ENCODE measurements around the gene KIAA1217. TPM values are rescaled to one million over a fixed set of nuclear protein-coding genes. Genes with fewer than 3 reads are reported as not detected.

The KIAA1217 gene
- total and polyA plus RNA-seq, 2 of the 4 experiments (the other 2 are of a cell fraction) = 3.4 to 4.4 TPM

- Histone ChIP-seq H3K36me3 (ENCODE audit: control insufficient read depth, insufficient read depth, low read length) (no peaks in the 10 kb centered on the region), H3K4me2 (ENCODE audit: low read depth, low read length) (no peak overlapping the region), H2BK5ac (ENCODE audit: low read depth, low read length, poor library complexity, severe bottlenecking) (no peak overlapping the region), H3K4me3 (ENCODE audit: insufficient read depth, low read depth, low read length) (no peak overlapping the region), H2AFZ (replicated peaks; ENCODE audit: low read length, poor library complexity) (no peak overlapping the region), H3K56ac (ENCODE audit: extremely low read depth, insufficient read depth, low read length) (no peak overlapping the region), H2BK120ac (ENCODE audit: low read depth, low read length) (no peak overlapping the region), H3K79me1 (ENCODE audit: low read depth in 1 of 2, low read length in 2 of 2) (no peaks in the 10 kb centered on the region), H3K4ac (ENCODE audit: low read depth, low read length) (no peak overlapping the region), H4K5ac (ENCODE audit: low read depth, low read length) (no peak overlapping the region), H4K8ac (ENCODE audit: low read depth in 2 of 2, low read length in 2 of 2) (no peak overlapping the region), H3K4me1 (ENCODE audit: control insufficient read depth, insufficient read depth, low read length) (no peaks in the 10 kb centered on the region), H2BK15ac (ENCODE audit: low read depth, low read length) (no peak overlapping the region), H3K23ac (ENCODE audit: low read depth, low read length) (no peak overlapping the region), H3K9me3 (ENCODE audit: control insufficient read depth, insufficient read depth, low read length) (no peaks in the 10 kb centered on the region), H3K9ac (ENCODE audit: low read depth, low read length) (no peak overlapping the region), H4K20me1 (ENCODE audit: insufficient read depth, low read length) (no peaks in the 10 kb centered on the region), H2BK20ac (ENCODE audit: low read depth, low read length) (no peak overlapping the region), H3K27ac (ENCODE audit: insufficient read depth, low read length) (no peak overlapping the region), H3K18ac (ENCODE audit: low read depth, low read length) (no peak overlapping the region), H2AK9ac (replicated peaks; ENCODE audit: low read depth, low read length, poor library complexity) (no peak overlapping the region), H3K9me1 (ENCODE audit: insufficient read depth, low read length) (no peaks in the 10 kb centered on the region), H3K14ac (replicated peaks; ENCODE audit: low read depth, low read length) (no peak overlapping the region), H4K91ac (ENCODE audit: insufficient read depth, low read depth, low read length) (no peak overlapping the region), H2AK5ac (ENCODE audit: low read depth, low read length) (no peak overlapping the region), H3K27me3 (ENCODE audit: control insufficient read depth, insufficient read depth, low read length) (peaks cover 4% of the 10 kb centered on the region)
- intact Hi-C loops (cut with micrococcal nuclease) = no loop called here
- dilution Hi-C loops (cut with HindIII; ENCODE audit: low sequenced_read_pairs, unreplicated experiment) = no loop called here
- CTCF ChIA-PET = no interaction called here
- ATAC-seq (ENCODE audit: low read depth) (no peak), DNase-seq (no peak)
- BruUV-seq (replicated peaks) = no TSS peak
- no peak for TF ChIP-seq RFX5 (IDR thresholded peaks at IDR 0.05; ENCODE audit: low read depth, low read length)
- no peak for TF ChIP-seq CEBPB (IDR thresholded peaks at IDR 0.05; ENCODE audit: low read depth, low read length)
- TF ChIP-seq RCOR1 (IDR thresholded peaks at IDR 0.05; ENCODE audit: insufficient replicate concordance, low read length) = no peak
- TF ChIP-seq CTCF (conservative IDR thresholded peaks at IDR 0.05; ENCODE audit: low read depth, low read length) = no peak
- no peak for TF ChIP-seq BHLHE40 (IDR thresholded peaks at IDR 0.05; ENCODE audit: low read depth, low read length)
- TF ChIP-seq NFE2L2 (IDR thresholded peaks at IDR 0.05; ENCODE audit: low read depth, low read length) = no peak
- no peak for TF ChIP-seq RAD21 (IDR thresholded peaks at IDR 0.05; ENCODE audit: low read length)
- in situ Hi-C loops (cut with MboI; ENCODE audit: low sequenced_read_pairs) = no loop called here
- POLR2A ChIA-PET (ENCODE audit: unreplicated experiment) = no interaction called here
These were observed 199.0 kb downstream of the KIAA1217 start for GRCh38 chr10:24407928-24408327.
